IMR-90 (cell line): ENCODE data around the gene RAB3IL1. TPM values are rescaled to one million over a fixed set of nuclear protein-coding genes. Genes with fewer than 3 reads are reported as not detected.

Experiments
- ATAC-seq: fragments of 200-7000 bp; cut with Tn5 transposase; 2 replicates; pipeline ENCODE4 v1.9.1; 2020; ENCODE audit warnings: low read depth, mild to moderate bottlenecking, moderate library complexity
- BruUV-seq: library from RNA; stranded (reverse); fragments of 400-500 nt; replicated peaks from 2 replicates; lab custom pipeline; 2021; lab: Mats Ljungman, UMichigan
- CTCF ChIA-PET: fragments of 300-600 bp; formaldehyde crosslinking; extraction: SDS; loops from one replicate; lab custom pipeline; 2021; ENCODE audit warnings: antibody characterized with exemption; lab: Yijun Ruan, JAX
- POLR2A ChIA-PET: fragments of 300-600 bp; sonication (Branson Sonifier 250); formaldehyde crosslinking; loops from one replicate; lab custom pipeline; 2022; ENCODE audit warnings: antibody characterized with exemption; ENCODE audit not compliant: unreplicated experiment; lab: Charles Lee
- DNase-seq: peaks from one replicate; pipeline ENCODE4 v3.0.0; 2013
- H2AFZ ChIP-seq: replicated peaks from 2 replicates; pipeline ENCODE3; 2013; ENCODE audit warnings: low read length, mild to moderate bottlenecking; ENCODE audit not compliant: poor library complexity
- H2AK5ac ChIP-seq: 2 replicates; pipeline ENCODE4 v1.6.1; 2013; ENCODE audit warnings: low read depth, low read length, inconsistent platforms
- H2AK9ac ChIP-seq: replicated peaks from 2 replicates; pipeline ENCODE3; 2013; ENCODE audit warnings: mild to moderate bottlenecking, low read depth, low read length, moderate library complexity; ENCODE audit not compliant: poor library complexity
- H2BK120ac ChIP-seq: 2 replicates; pipeline ENCODE4 v1.6.1; 2013; ENCODE audit warnings: low read depth, low read length, inconsistent platforms
- H2BK15ac ChIP-seq: 3 replicates; pipeline ENCODE4 v1.6.1; 2013; ENCODE audit warnings: low read depth, low read length, inconsistent platforms
- H2BK20ac ChIP-seq: 2 replicates; pipeline ENCODE4 v1.6.1; 2013; ENCODE audit warnings: low read depth, mild to moderate bottlenecking, inconsistent platforms, low read length, moderate library complexity
- H2BK5ac ChIP-seq: 2 replicates; pipeline ENCODE4 v1.6.1; 2013; ENCODE audit warnings: mild to moderate bottlenecking, low read depth, low read length, inconsistent platforms; ENCODE audit not compliant: poor library complexity, severe bottlenecking
- H3K14ac ChIP-seq: replicated peaks from 2 replicates; pipeline ENCODE4 v1.6.1; 2013; ENCODE audit warnings: low read depth, low read length, inconsistent platforms
- H3K18ac ChIP-seq: 2 replicates; pipeline ENCODE4 v1.6.1; 2013; ENCODE audit warnings: low read depth, low read length, control low read depth
- H3K23ac ChIP-seq: 2 replicates; pipeline ENCODE4 v1.6.1; 2013; ENCODE audit warnings: low read depth, low read length, inconsistent platforms
- H3K27ac ChIP-seq: 2 replicates; pipeline ENCODE4 v1.5.1; 2013; ENCODE audit warnings: mild to moderate bottlenecking, control low read depth, low read length; ENCODE audit not compliant: insufficient read depth
- H3K27me3 ChIP-seq: 2 replicates; pipeline ENCODE4 v1.6.1; 2013; ENCODE audit warnings: low read length; ENCODE audit not compliant: control insufficient read depth, insufficient read depth
- H3K36me3 ChIP-seq: 2 replicates; pipeline ENCODE4 v1.6.1; 2013; ENCODE audit warnings: low read length, mixed read lengths; ENCODE audit not compliant: control insufficient read depth, insufficient read depth
- H3K4ac ChIP-seq: 2 replicates; pipeline ENCODE4 v1.6.1; 2013; ENCODE audit warnings: low read depth, low read length, inconsistent platforms
- H3K4me1 ChIP-seq: 2 replicates; pipeline ENCODE4 v1.6.1; 2013; ENCODE audit warnings: low read length, mixed read lengths; ENCODE audit not compliant: control insufficient read depth, insufficient read depth
- H3K4me2 ChIP-seq: 2 replicates; pipeline ENCODE4 v1.6.1; 2013; ENCODE audit warnings: low read depth, mild to moderate bottlenecking, control low read depth, low read length, moderate library complexity
- H3K4me3 ChIP-seq: 2 replicates; pipeline ENCODE4 v1.5.1; 2013; ENCODE audit warnings: low read depth, mild to moderate bottlenecking, control low read depth, low read length, moderate library complexity; ENCODE audit not compliant: insufficient read depth
- H3K56ac ChIP-seq: 2 replicates; pipeline ENCODE4 v1.6.1; 2013; ENCODE audit warnings: low read length, inconsistent platforms; ENCODE audit not compliant: insufficient read depth; ENCODE audit errors: extremely low read depth
- H3K79me1 ChIP-seq, 2 experiments: 2 replicates each; pipeline ENCODE4 v1.6.1; 2013; ENCODE audit warnings: low read length in 2 of 2, inconsistent platforms in 1 of 2, low read depth in 1 of 2
- H3K9ac ChIP-seq: 2 replicates; pipeline ENCODE4 v1.6.1; 2013; ENCODE audit warnings: low read depth, low read length, control low read depth
- H3K9me1 ChIP-seq: 2 replicates; pipeline ENCODE4 v1.6.1; 2013; ENCODE audit warnings: low read length, inconsistent platforms; ENCODE audit not compliant: insufficient read depth
- H3K9me3 ChIP-seq: 2 replicates; pipeline ENCODE4 v1.6.1; 2013; ENCODE audit warnings: low read length; ENCODE audit not compliant: control insufficient read depth, insufficient read depth
- H4K20me1 ChIP-seq: 2 replicates; pipeline ENCODE4 v1.6.1; 2013; ENCODE audit warnings: low read length, inconsistent platforms; ENCODE audit not compliant: insufficient read depth
- H4K5ac ChIP-seq: 2 replicates; pipeline ENCODE4 v1.6.1; 2013; ENCODE audit warnings: mild to moderate bottlenecking, low read depth, low read length, control low read depth
- H4K8ac ChIP-seq, 2 experiments: 2 replicates each; pipeline ENCODE4 v1.6.1; 2013; ENCODE audit warnings: low read depth in 2 of 2, low read length in 2 of 2, control low read depth in 1 of 2, inconsistent platforms in 1 of 2
- H4K91ac ChIP-seq: 2 replicates; pipeline ENCODE4 v1.6.1; 2013; ENCODE audit warnings: low read depth, low read length, inconsistent platforms; ENCODE audit not compliant: insufficient read depth
- BHLHE40 ChIP-seq: fragments of 150-350 bp; IDR thresholded peaks from 2 replicates; pipeline ENCODE4 v1.6.1; 2016; ENCODE audit warnings: mild to moderate bottlenecking, low read depth, low read length
- CEBPB ChIP-seq: IDR thresholded peaks from 2 replicates; pipeline ENCODE4 v1.6.1; 2012; ENCODE audit warnings: low read depth, low read length, improper control_type of control experiment
- CHD1 ChIP-seq: IDR thresholded peaks from 2 replicates; pipeline ENCODE4 v1.6.1; 2012; ENCODE audit warnings: low read depth, low read length, improper control_type of control experiment
- FOS ChIP-seq: fragments of 150-350 bp; IDR thresholded peaks from 2 replicates; pipeline ENCODE4 v1.6.1; 2016; ENCODE audit warnings: low read depth, low read length
- MXI1 ChIP-seq: IDR thresholded peaks from 2 replicates; pipeline ENCODE4 v1.6.1; 2012; ENCODE audit warnings: low read depth, mild to moderate bottlenecking, low read length, moderate library complexity, borderline replicate concordance
- RFX5 ChIP-seq: IDR thresholded peaks from 2 replicates; pipeline ENCODE4 v1.8.0; 2012; ENCODE audit warnings: low read depth, mild to moderate bottlenecking, low read length, moderate library complexity
- SMC3 ChIP-seq: fragments of 150-350 bp; IDR thresholded peaks from 2 replicates; pipeline ENCODE4 v1.6.1; 2016; ENCODE audit warnings: low read depth, mild to moderate bottlenecking, antibody characterized with exemption, low read length, moderate library complexity
- WGBS, 2 experiments: methylation state at CpG; one replicate each; pipeline versions ENCODE4 v1.1.5 to v1.1.7; 2013; ENCODE audit warnings: missing lambda C conversion rate in 2 of 2; ENCODE audit not compliant: insufficient read length in 1 of 2; ENCODE audit errors: extremely low coverage in 2 of 2; 5-methylcytosine and 5-hydroxymethylcytosine counted together
- dilution Hi-C: fragments of 300-500 bp; cut with HindIII; formaldehyde crosslinking; loops from one replicate; pipeline ENCODE4 v1.14.3; 2018; ENCODE audit warnings: low sequenced_read_pairs; ENCODE audit not compliant: unreplicated experiment
- in situ Hi-C: fragments of 300-500 bp; cut with MboI; formaldehyde crosslinking; loops from 3 replicates; pipeline ENCODE4 v1.14.3; 2019; ENCODE audit warnings: low sequenced_read_pairs, inconsistent platforms, mixed read lengths
- intact Hi-C: fragments of 100-400 bp; cut with micrococcal nuclease; formaldehyde crosslinking; loops from 2 replicates; pipeline ENCODE4 v1.10.0; 2022
- polyA plus RNA-seq, 3 experiments: library from polyadenylated mRNA; depleted of rRNA; stranded (reverse); fragments of >200 nt; gene quantifications; 2 replicates each; pipeline ENCODE4 v1.2.3, GENCODE V29; 2012; ENCODE audit warnings: low replicate concordance in 1 of 3
- total RNA-seq: library from RNA; depleted of rRNA; stranded (reverse); fragments of >200 nt; gene quantifications from 2 replicates; pipeline ENCODE4 v1.2.3, GENCODE V29; 2012
- TF ChIP-seq, protein P1 (sequence below): fragments of 150-350 bp; IDR thresholded peaks from 2 replicates; pipeline ENCODE4 v1.6.1; 2016; ENCODE audit warnings: low read depth, mild to moderate bottlenecking, low read length, moderate library complexity, borderline replicate concordance
- TF ChIP-seq, protein P2 (sequence below): fragments of 150-350 bp; IDR thresholded peaks from 2 replicates; pipeline ENCODE4 v1.6.1; 2017; ENCODE audit warnings: mild to moderate bottlenecking, antibody characterized with exemption, low read length, low read depth

The RAB3IL1 gene
- total and polyA plus RNA-seq, 2 of the 4 experiments (the other 2 are of a cell fraction) = 0.72 to 1.9 TPM

DNA sequence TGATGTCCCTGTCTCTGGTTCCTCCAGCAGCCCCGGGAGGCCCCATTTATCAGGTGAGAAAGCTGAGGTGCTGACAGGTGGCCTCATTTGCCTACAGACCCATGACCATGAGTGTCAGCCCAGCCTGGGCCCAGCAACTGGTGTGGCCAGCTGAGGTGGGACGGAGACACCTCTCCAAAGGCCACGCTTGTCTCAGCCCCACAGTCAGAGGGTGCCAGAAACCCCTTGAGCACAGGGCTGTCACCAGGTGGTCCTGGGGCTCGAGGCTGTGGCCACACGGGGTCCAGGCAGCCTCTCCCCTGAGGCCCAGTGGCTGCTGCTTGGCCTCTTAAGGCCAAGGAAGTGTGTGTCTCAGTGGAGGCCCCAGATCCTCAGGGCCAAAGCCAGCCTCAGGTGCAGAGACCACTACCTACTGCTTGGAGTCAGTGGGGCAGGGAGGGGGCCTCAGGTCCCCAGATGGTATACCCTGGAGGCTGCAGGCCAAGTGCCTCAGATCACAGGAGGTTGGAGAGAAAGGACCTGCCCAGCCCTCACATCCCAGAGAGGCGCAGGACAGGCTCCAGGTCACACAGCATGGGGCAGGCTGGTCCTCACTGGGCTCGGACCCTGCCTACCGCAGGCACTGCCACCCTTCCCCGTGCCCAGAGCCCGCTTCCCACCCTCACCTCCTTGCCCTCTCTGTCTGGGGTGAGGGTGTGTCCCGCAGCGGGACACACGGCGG, 11.4 kb downstream of the RAB3IL1 start:
- Histone ChIP-seq H3K9ac (no peak overlapping the region), H2BK5ac (no peak overlapping the region), H3K79me1 (no peaks in the 10 kb centered on the region), H2BK15ac (no peak overlapping the region), H3K4me1 (no peaks in the 10 kb centered on the region), H3K9me1 (no peaks in the 10 kb centered on the region), H3K56ac (no peak overlapping the region), H3K27ac (no peak overlapping the region), H3K18ac (no peak overlapping the region), H3K14ac (no peak overlapping the region), H4K8ac (no peak overlapping the region), H2BK20ac (no peak overlapping the region), H3K4me3 (no peak overlapping the region), H2AK9ac (no peak overlapping the region), H3K23ac (no peak overlapping the region), H3K4me2 (no peak overlapping the region), H4K91ac (no peak overlapping the region), H3K36me3 (peaks cover 1% of the 10 kb centered on the region; the same call in 1 of the 2 replicates), H4K5ac (no peak overlapping the region), H3K9me3 (no peaks in the 10 kb centered on the region), H4K20me1 (0 out of 2 replicates have a peak, but pooled peaks cover 3% of the 10 kb centered on the region), H2AFZ (no peak overlapping the region), H3K4ac (no peak overlapping the region), H2BK120ac (no peak overlapping the region), H2AK5ac (no peak overlapping the region), H3K27me3 (no peaks in the 10 kb centered on the region)
- dilution Hi-C loops (no loop called here), intact Hi-C loops (no loop called here), in situ Hi-C loops (no loop called here)
- ATAC-seq (no peak), DNase-seq (no peak)
- TF ChIP-seq CHD1 = no peak
- TF ChIP-seq, protein P1, sequence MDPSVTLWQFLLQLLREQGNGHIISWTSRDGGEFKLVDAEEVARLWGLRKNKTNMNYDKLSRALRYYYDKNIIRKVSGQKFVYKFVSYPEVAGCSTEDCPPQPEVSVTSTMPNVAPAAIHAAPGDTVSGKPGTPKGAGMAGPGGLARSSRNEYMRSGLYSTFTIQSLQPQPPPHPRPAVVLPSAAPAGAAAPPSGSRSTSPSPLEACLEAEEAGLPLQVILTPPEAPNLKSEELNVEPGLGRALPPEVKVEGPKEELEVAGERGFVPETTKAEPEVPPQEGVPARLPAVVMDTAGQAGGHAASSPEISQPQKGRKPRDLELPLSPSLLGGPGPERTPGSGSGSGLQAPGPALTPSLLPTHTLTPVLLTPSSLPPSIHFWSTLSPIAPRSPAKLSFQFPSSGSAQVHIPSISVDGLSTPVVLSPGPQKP = no peak
- TF ChIP-seq SMC3 = no peak
- no peak for TF ChIP-seq MXI1
- TF ChIP-seq, protein P2, sequence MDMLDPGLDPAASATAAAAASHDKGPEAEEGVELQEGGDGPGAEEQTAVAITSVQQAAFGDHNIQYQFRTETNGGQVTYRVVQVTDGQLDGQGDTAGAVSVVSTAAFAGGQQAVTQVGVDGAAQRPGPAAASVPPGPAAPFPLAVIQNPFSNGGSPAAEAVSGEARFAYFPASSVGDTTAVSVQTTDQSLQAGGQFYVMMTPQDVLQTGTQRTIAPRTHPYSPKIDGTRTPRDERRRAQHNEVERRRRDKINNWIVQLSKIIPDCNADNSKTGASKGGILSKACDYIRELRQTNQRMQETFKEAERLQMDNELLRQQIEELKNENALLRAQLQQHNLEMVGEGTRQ = no peak
- TF ChIP-seq BHLHE40 = no peak
- TF ChIP-seq FOS = no peak
- no peak for TF ChIP-seq RFX5
- no peak for TF ChIP-seq CEBPB
- ChIA-PET POLR2A (no interaction called here), CTCF (interaction anchor here (0.6 to 3.7 kb wide), 2 partner anchors 35 to 176 kb away, joined by 3 to 13 read pairs; no protein-coding TSS in a partner anchor)
- 77% methylated on average over 3 of the region's 14 CpGs; no CpG with 5 or more reads in 1 of the 2 experiments for whole genome bisulfite sequencing, 2 experiments
- BruUV-seq = no TSS peak
